Measurements from ENCODE around the gene MECR.
A peak's percentile ranks its signal among the peaks of the same experiment; 100 is the strongest.

MECR gene

DNA sequence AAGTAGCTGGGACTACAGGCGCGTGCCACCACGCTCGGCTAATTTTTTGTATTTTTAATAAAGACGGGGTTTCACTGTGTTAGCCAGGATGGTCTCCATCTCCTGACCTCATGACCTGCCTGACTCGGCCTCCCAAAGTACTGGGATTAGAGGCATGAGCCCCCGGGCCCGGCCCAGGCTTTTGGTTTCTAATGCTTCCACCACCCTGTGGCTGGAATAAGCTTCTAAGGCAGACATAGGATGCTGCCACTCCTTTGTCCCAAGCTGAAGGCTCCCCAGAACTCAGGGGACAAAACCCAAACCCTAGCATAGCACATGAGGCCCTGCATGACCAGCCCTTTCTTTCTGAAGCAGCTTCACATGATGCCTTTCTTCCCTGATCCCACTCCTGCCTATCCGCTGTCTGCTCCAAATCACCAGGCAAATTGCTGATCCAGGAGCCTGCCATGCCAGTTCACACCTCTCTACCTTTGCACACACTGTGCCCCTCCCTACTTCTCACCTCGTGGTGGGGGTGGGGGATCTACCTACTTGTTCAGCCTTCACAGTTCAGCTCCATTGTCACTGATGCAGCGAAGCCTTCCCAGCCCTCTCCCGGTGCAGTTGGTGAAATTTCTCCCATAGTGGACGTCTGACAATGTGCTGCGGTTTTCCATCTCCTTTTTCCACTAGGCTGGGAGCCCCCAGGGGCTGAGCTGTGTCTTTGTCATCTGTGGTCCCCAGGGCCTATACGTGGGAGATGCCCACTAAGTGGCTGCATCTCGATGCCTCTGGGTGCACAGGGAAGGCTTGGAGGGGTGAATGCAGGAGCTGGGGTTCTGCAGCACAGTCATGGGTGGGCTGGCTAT lies 12.5 kb upstream of the MECR start:
- Histone ChIP-seq H3K27me3 (ENCODE audit: control insufficient read depth, low read length) (peaks cover 18% of the 10 kb centered on the region), H3K27ac (ENCODE audit: low read depth, low read length) (no peak overlapping the region), H3K79me2 (ENCODE audit: control insufficient read depth, low read length) (no peaks in the 10 kb centered on the region), H3K4me1 (ENCODE audit: control insufficient read depth, low read length) (no peaks in the 10 kb centered on the region), H3K4me3 (ENCODE audit: low read length) (no peak overlapping the region), H3F3A (ENCODE audit: control insufficient read depth, insufficient read depth) (no peaks in the 10 kb centered on the region), H3K36me3 (ENCODE audit: control insufficient read depth, low read length) (no peaks in the 10 kb centered on the region), H3K4me2 (ENCODE audit: low read length) (no peak overlapping the region), H3K9me3 (ENCODE audit: control insufficient read depth, insufficient read depth, low read length) (no peaks in the 10 kb centered on the region), H3K9me2 (replicated peaks; ENCODE audit: control insufficient read depth, low read length) (no peaks in the 10 kb centered on the region), H4K20me1 (ENCODE audit: control insufficient read depth, insufficient read depth, low read depth, low read length) (no peaks in the 10 kb centered on the region)
- TF ChIP-seq, protein P1, sequence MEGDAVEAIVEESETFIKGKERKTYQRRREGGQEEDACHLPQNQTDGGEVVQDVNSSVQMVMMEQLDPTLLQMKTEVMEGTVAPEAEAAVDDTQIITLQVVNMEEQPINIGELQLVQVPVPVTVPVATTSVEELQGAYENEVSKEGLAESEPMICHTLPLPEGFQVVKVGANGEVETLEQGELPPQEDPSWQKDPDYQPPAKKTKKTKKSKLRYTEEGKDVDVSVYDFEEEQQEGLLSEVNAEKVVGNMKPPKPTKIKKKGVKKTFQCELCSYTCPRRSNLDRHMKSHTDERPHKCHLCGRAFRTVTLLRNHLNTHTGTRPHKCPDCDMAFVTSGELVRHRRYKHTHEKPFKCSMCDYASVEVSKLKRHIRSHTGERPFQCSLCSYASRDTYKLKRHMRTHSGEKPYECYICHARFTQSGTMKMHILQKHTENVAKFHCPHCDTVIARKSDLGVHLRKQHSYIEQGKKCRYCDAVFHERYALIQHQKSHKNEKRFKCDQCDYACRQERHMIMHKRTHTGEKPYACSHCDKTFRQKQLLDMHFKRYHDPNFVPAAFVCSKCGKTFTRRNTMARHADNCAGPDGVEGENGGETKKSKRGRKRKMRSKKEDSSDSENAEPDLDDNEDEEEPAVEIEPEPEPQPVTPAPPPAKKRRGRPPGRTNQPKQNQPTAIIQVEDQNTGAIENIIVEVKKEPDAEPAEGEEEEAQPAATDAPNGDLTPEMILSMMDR (IDR thresholded peaks at IDR 0.05; ENCODE audit: low read depth, low read length, poor library complexity, severe bottlenecking), result no peak
- no peak for TF ChIP-seq EZH2phosphoT487 (IDR thresholded peaks at IDR 0.05; ENCODE audit: borderline replicate concordance, low read length)

- no peak overlapping the region for H3K27ac ChIP-seq (ENCODE audit: low read depth, low read length)
- H3F3A ChIP-seq (ENCODE audit: control insufficient read depth, insufficient read depth), result no peaks in the 10 kb centered on the region
- H3K9me3 ChIP-seq (ENCODE audit: control insufficient read depth, insufficient read depth, low read length), result no peaks in the 10 kb centered on the region
- TF ChIP-seq, protein P1 (IDR thresholded peaks at IDR 0.05; ENCODE audit: low read depth, low read length, poor library complexity, severe bottlenecking), result no peak
- no peak for TF ChIP-seq EZH2phosphoT487 (IDR thresholded peaks at IDR 0.05; ENCODE audit: borderline replicate concordance, low read length)
- no peaks in the 10 kb centered on the region for H3K36me3 ChIP-seq (ENCODE audit: control insufficient read depth, low read length)
- no peak overlapping the region for H3K4me3 ChIP-seq (ENCODE audit: low read length)
- H3K79me2 ChIP-seq (ENCODE audit: control insufficient read depth, low read length), result no peaks in the 10 kb centered on the region
- H3K4me2 ChIP-seq (ENCODE audit: low read length), result no peak overlapping the region
- peaks cover 12% of the 10 kb centered on the region for H3K4me1 ChIP-seq (ENCODE audit: control insufficient read depth, low read length)
- no peaks in the 10 kb centered on the region for H3K9me2 ChIP-seq (replicated peaks; ENCODE audit: control insufficient read depth, low read length)
- H3K27me3 ChIP-seq (ENCODE audit: control insufficient read depth, low read length), result peaks cover 33% of the 10 kb centered on the region
- H4K20me1 ChIP-seq (ENCODE audit: control insufficient read depth, insufficient read depth, low read depth, low read length), result peaks cover 3% of the 10 kb centered on the region; the same call in 1 of the 2 replicates
Measured at GRCh38 chr1:29240986-29241385, 10.3 kb upstream of the MECR start.

- no peak overlapping the region for H3K4me2 ChIP-seq (ENCODE audit: low read length)
- H3K4me3 ChIP-seq (ENCODE audit: low read length), result no peak overlapping the region
- no peaks in the 10 kb centered on the region for H3F3A ChIP-seq (ENCODE audit: control insufficient read depth, insufficient read depth)
- H3K4me1 ChIP-seq (ENCODE audit: control insufficient read depth, low read length), result peaks cover 16% of the 10 kb centered on the region
- H3K27ac ChIP-seq (ENCODE audit: low read depth, low read length), result no peak overlapping the region
- no peaks in the 10 kb centered on the region for H3K79me2 ChIP-seq (ENCODE audit: control insufficient read depth, low read length)
- H3K9me2 ChIP-seq (replicated peaks; ENCODE audit: control insufficient read depth, low read length), result no peaks in the 10 kb centered on the region
- peaks cover 39% of the 10 kb centered on the region for H3K27me3 ChIP-seq (ENCODE audit: control insufficient read depth, low read length)
- no peaks in the 10 kb centered on the region for H3K9me3 ChIP-seq (ENCODE audit: control insufficient read depth, insufficient read depth, low read length)
- no peak for TF ChIP-seq EZH2phosphoT487 (IDR thresholded peaks at IDR 0.05; ENCODE audit: borderline replicate concordance, low read length)
- TF ChIP-seq, protein P1 (IDR thresholded peaks at IDR 0.05; ENCODE audit: low read depth, low read length, poor library complexity, severe bottlenecking), result peak; percentile 35
- H4K20me1 ChIP-seq (ENCODE audit: control insufficient read depth, insufficient read depth, low read depth, low read length), result peaks cover 3% of the 10 kb centered on the region; the same call in 1 of the 2 replicates
- no peaks in the 10 kb centered on the region for H3K36me3 ChIP-seq (ENCODE audit: control insufficient read depth, low read length)
Measured at GRCh38 chr1:29240400-29240837, 9.7 kb upstream of the MECR start.
